ENCODE data around the gene ETS1.

The ETS1 gene

DNA sequence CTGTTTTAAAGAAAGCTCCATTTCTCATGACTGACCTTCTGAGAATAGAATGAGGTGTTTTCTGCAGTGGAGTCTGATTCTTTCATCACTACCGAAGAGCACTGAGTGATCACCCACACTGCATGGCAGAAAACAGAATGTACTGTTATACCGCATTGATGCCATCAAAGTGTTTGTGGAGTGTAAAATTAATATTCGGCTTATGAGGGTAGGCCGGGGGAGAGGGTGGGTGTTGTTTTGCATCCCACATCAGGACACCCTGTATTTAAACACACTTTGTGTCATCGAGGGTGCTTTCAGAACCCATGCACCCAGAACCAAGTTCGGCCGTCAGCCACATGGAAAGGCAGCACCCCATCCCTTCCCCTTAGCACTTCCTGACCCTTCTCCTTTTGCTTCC, 41.3 kb upstream of the ETS1 start:
- TF ChIP-seq, protein P1, sequence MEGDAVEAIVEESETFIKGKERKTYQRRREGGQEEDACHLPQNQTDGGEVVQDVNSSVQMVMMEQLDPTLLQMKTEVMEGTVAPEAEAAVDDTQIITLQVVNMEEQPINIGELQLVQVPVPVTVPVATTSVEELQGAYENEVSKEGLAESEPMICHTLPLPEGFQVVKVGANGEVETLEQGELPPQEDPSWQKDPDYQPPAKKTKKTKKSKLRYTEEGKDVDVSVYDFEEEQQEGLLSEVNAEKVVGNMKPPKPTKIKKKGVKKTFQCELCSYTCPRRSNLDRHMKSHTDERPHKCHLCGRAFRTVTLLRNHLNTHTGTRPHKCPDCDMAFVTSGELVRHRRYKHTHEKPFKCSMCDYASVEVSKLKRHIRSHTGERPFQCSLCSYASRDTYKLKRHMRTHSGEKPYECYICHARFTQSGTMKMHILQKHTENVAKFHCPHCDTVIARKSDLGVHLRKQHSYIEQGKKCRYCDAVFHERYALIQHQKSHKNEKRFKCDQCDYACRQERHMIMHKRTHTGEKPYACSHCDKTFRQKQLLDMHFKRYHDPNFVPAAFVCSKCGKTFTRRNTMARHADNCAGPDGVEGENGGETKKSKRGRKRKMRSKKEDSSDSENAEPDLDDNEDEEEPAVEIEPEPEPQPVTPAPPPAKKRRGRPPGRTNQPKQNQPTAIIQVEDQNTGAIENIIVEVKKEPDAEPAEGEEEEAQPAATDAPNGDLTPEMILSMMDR (IDR thresholded peaks at IDR 0.05; ENCODE audit: control insufficient read depth, extremely low read depth, insufficient read depth), result no peak
- H3K4me3 ChIP-seq (ENCODE audit: low read depth, low read length), result no peak overlapping the region
- DNase-seq (ENCODE audit: low read depth), result no peak

DNA sequence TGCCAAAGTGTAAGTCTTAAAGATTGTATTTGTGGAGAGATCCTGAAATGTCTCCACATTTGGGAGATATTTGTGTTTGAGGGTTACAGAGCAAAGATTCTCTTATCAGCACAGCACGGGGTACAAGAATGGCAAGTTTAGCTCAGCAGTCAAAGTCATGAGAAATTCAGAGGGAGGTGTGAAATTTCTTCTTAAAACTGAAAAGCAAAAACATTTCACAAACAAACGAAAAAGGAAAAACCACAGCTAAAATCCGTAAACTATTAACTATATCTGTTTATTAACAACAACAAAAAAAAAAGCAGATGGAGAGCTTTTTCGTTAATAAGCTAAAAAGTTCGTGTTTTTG, 40.9 kb upstream of the ETS1 start:
- no peak overlapping the region for H3K4me3 ChIP-seq (ENCODE audit: low read depth, low read length)
- TF ChIP-seq, protein P1 (IDR thresholded peaks at IDR 0.05; ENCODE audit: control insufficient read depth, extremely low read depth, insufficient read depth), result no peak
- no peak for DNase-seq (ENCODE audit: low read depth)

- DNase-seq (ENCODE audit: low read depth), result no peak
- TF ChIP-seq, protein P1 (IDR thresholded peaks at IDR 0.05; ENCODE audit: control insufficient read depth, extremely low read depth, insufficient read depth), result no peak
- H3K4me3 ChIP-seq (ENCODE audit: low read depth, low read length), result no peak overlapping the region
Observed at GRCh38 chr11:128627666-128628324, 40.4 kb upstream of the ETS1 start.

DNA sequence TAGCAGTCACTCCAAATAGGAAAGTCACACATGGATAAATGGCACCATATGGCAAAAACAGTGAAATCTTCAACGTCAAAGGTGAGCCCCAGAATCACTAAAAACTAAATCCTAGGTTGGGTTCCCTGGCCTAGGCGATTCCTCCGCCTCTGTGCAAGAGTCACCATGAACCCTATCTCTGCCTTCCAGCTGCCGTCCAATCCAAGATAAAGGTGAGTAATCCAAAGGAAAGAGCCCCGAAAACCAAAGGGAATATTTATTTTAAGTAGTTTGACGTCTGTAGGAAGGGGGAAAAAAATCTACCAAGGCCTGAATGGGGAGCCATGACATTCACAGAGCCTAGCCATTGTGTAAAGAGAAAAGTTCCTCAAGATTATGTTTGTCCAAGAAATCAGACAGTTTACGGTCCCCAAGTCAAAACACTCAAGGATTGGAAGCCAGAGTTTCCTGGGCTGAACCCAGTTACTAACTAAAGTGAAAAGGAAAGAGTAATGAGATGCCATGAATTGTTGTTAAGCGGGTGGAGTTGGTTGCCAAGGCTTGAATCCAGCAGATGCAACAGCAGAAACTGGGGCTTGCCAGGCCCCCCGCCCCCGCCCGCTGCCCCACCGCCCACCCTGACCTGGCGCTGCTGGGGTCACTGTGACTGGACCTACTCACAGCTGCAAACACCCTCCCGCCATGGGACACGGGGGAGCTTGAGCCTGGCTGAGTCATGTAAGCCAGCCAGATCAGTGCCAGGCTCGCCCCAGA, 39.7 kb upstream of the ETS1 start:
- H3K4me3 ChIP-seq (ENCODE audit: low read depth, low read length), result no peak overlapping the region
- no peak for DNase-seq (ENCODE audit: low read depth)
- TF ChIP-seq, protein P1 (IDR thresholded peaks at IDR 0.05; ENCODE audit: control insufficient read depth, extremely low read depth, insufficient read depth), result no peak

DNA sequence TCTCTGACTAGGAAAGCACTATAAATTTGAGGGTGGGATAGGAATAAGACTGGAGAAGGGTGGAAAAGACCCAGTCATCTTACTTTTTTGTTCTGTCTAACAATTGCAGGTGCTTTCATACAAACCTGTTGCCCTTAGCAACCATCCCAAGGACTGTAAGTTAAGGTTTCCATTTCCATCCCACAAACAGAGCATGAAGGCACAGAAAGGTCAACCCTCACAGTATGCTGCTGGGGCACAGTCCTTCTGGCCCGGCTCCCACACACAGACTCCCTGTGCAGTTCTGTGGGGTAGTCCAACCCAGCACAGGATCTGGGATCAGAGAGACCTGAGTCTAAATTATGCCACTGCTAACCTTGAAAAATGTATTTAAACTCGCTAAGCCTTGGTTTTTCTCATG, 38.4 kb upstream of the ETS1 start:
- H3K4me3 ChIP-seq (ENCODE audit: low read depth, low read length), result no peak overlapping the region
- TF ChIP-seq, protein P1 (IDR thresholded peaks at IDR 0.05; ENCODE audit: control insufficient read depth, extremely low read depth, insufficient read depth), result no peak
- no peak for DNase-seq (ENCODE audit: low read depth)

DNA sequence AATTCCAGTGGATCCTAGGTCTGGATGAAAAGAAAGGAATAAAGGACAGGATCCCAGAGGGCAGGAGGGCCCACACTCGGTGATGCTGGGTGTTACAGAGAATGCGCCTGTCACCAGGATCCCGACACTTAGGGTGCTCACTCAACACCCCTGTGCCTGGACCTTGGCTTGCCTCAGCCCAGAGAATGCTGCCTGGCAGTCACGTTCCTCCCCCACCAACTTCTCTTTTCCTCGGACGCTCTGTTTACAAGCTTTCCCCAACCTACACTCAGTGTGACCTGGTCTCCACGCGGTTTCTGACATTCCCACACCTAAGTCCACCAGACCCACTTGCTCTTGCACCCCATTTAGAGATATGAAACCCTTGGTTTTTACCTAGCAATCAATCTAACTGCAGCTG, 38.0 kb upstream of the ETS1 start:
- no peak overlapping the region for H3K4me3 ChIP-seq (ENCODE audit: low read depth, low read length)

More for the DNA sequence above, 38.0 kb upstream of the ETS1 start:
- TF ChIP-seq, protein P1 (IDR thresholded peaks at IDR 0.05; ENCODE audit: control insufficient read depth, extremely low read depth, insufficient read depth), result no peak
- no peak for DNase-seq (ENCODE audit: low read depth)

Data from LNCaP clone FGC (cell line).